ENCODE measurements around the gene CYP2R1.
A peak's percentile ranks its signal among the peaks of the same experiment; 100 is the strongest.

Gene CYP2R1

DNA sequence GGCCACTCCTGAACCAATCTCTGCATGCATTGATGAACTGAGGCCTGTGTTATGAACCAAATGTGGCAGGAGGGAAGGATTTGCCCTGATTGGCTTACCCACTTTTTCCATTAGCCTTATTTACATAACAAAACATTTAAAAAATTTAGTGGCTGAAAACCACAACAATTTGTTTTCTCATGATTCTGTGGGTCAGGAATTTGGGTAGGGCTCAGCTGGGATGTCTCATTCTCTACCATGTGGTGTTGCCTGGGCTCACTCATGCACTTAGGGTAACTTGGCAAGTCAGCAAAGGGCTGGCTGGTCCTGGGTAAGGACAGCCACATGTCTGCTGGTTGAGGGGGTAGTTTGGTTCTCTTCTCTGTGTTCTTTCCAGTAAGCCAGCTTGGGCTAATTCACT is 35.1 kb upstream of the CYP2R1 start:
- H3K9me3 ChIP-seq, result peaks cover 0 to 6% (median 0%) of the 10 kb centered on the region in 3 donors
- no peaks in the 10 kb centered on the region for H3K4me1 ChIP-seq
- DNase-seq, result no peak
- H3K4me3 ChIP-seq, result no peak overlapping the region
- TF ChIP-seq, protein P1, sequence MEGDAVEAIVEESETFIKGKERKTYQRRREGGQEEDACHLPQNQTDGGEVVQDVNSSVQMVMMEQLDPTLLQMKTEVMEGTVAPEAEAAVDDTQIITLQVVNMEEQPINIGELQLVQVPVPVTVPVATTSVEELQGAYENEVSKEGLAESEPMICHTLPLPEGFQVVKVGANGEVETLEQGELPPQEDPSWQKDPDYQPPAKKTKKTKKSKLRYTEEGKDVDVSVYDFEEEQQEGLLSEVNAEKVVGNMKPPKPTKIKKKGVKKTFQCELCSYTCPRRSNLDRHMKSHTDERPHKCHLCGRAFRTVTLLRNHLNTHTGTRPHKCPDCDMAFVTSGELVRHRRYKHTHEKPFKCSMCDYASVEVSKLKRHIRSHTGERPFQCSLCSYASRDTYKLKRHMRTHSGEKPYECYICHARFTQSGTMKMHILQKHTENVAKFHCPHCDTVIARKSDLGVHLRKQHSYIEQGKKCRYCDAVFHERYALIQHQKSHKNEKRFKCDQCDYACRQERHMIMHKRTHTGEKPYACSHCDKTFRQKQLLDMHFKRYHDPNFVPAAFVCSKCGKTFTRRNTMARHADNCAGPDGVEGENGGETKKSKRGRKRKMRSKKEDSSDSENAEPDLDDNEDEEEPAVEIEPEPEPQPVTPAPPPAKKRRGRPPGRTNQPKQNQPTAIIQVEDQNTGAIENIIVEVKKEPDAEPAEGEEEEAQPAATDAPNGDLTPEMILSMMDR (IDR thresholded peaks at IDR 0.05), result no peak
- H3K27ac ChIP-seq, result no peak overlapping the region
- intact Hi-C loops (cut with DNase I; ENCODE audit: low total_unique reads), result no loop called here
- peaks cover 0 to 3% of the 10 kb centered on the region in 2 donors for H3K27me3 ChIP-seq
- no peaks in the 10 kb centered on the region for H3K36me3 ChIP-seq

DNA sequence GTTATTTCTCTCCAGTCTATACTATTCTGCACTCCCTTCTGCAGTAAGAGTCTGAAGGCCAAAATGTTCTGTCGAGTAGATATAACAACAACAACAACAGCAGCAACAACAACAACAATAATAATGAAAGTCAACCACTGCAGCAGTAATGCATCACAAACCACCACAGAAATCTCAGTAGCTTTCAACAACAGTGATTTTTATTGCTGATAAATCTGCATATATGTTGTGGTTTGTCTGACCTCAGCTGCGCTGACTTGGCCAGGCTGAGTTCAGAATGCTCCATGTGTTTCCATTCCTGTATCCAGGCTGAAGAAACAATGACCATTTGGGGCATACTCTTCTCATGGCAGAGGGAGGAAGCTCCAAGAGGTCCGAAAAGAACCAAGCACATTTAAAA is 32.3 kb upstream of the CYP2R1 start:
- no peaks in the 10 kb centered on the region for H3K4me1 ChIP-seq
- intact Hi-C loops (cut with DNase I; ENCODE audit: low total_unique reads), result no loop called here
- H3K4me3 ChIP-seq, result no peak overlapping the region
- DNase-seq, result no peak
- no peak overlapping the region for H3K27ac ChIP-seq
- peaks cover 0 to 3% of the 10 kb centered on the region in 2 donors for H3K27me3 ChIP-seq
- TF ChIP-seq, protein P1 (IDR thresholded peaks at IDR 0.05), result no peak
- peaks cover 0 to 6% (median 0%) of the 10 kb centered on the region in 3 donors for H3K9me3 ChIP-seq
- H3K36me3 ChIP-seq, result no peaks in the 10 kb centered on the region

- H3K4me3 ChIP-seq, result no peak overlapping the region
- H3K27ac ChIP-seq, result no peak overlapping the region
- peaks cover 0 to 4% of the 10 kb centered on the region in 2 donors for H3K27me3 ChIP-seq
- no peaks in the 10 kb centered on the region for H3K9me3 ChIP-seq
- H3K36me3 ChIP-seq, result no peaks in the 10 kb centered on the region
- TF ChIP-seq, protein P1 (IDR thresholded peaks at IDR 0.05), result no peak
- no peak for DNase-seq
- H3K4me1 ChIP-seq, result no peaks in the 10 kb centered on the region
- intact Hi-C loops (cut with DNase I; ENCODE audit: low total_unique reads), result no loop called here
Measured at GRCh38 chr11:14916403-14916802, 24.4 kb upstream of the CYP2R1 start.

DNA sequence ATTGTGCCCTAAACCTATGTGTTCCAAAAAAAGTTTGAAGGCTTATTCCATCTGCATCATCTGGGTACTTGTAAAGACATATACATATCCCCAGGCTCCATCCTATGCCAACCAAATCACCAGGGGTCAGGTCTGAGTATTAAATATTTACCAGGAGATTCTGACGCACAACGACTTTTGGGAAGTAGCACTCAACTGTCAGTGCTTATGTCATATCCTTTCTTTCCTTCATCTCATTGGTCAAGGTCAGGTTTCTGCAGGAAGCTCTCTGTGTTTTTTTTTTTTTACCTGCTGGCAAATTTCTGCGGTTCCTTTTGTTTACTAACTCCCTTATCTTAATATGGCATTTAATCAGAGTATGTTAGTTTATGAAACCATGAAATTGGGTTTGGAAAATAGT is 22.5 kb upstream of the CYP2R1 start:
- no peak overlapping the region for H3K27ac ChIP-seq
- H3K4me1 ChIP-seq, result no peaks in the 10 kb centered on the region
- intact Hi-C loops (cut with DNase I; ENCODE audit: low total_unique reads), result no loop called here
- no peak for DNase-seq
- TF ChIP-seq, protein P1 (IDR thresholded peaks at IDR 0.05), result no peak
- H3K4me3 ChIP-seq, result no peak overlapping the region
- peaks cover 0 to 7% of the 10 kb centered on the region in 2 donors for H3K27me3 ChIP-seq
- no peaks in the 10 kb centered on the region for H3K9me3 ChIP-seq
- no peaks in the 10 kb centered on the region for H3K36me3 ChIP-seq

DNA sequence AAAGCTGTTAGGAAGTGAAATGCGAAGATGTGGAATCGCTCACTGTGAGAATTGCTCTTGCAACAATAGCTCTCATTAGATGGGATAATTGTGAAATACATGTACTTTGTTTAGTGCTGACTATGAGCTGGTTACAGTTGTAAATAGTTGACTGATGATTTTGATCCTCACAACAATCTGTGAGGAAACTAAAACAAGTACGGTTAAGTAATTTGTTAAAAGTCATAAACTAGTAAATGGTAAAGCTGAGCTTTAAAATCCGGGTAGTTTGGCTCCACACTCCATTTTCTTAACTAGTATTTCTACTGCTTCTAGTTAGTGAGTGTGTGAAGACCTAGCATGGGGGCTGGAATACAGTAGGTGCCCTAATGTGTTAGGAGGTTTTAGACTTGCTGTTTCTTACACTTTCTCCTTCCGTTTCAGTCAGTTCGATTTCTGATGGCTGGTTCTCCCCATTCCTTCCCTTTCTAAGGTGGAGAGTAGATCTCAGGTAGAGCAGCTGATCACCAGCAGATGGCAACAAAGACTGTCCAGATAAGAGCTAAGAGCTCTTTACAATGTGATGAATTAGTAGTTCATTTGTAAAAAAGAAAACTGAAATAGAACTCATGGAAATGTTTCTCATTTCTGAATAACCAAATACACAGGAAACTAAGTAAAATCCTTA is 16.3 kb upstream of the CYP2R1 start:
- no peak for DNase-seq
- Histone ChIP-seq H3K27ac (no peak overlapping the region), H3K9me3 (no peaks in the 10 kb centered on the region), H3K36me3 (no peaks in the 10 kb centered on the region), H3K4me3 (no peak overlapping the region), H3K4me1 (peaks cover 0 to 14% (median 14%) of the 10 kb centered on the region in 4 donors), H3K27me3 (peaks cover 0 to 7% of the 10 kb centered on the region in 2 donors)
- intact Hi-C loops (cut with DNase I; ENCODE audit: low total_unique reads), result loop anchor here (5.0 kb wide), 1 partner anchor 164 kb away; the partner anchor contains the start of gene CALCB
- TF ChIP-seq, protein P1 (IDR thresholded peaks at IDR 0.05), result peak; percentile 41 to 44
